ENCODE measurements around the gene SERPINB6.
"Not testable (repeated sequence)": the region's sequence is repeated elsewhere in the genome, so short reads cannot be mapped to it uniquely, and the experiment has no call there.

The SERPINB6 gene

GRCh38 chr6:2971420-2972218 lies at the start of gene SERPINB6:
TSS of gene SERPINB6 (minus strand) at chr6:2971567. CDS start at chr6:2959332, 12,235 bp downstream.
- peak; percentile 22 for DNase-seq

- DNase-seq, result no peak
Measured at GRCh38 chr6:3019749-3020320, 48.5 kb upstream of the SERPINB6 start.

GRCh38 chr6:3019065-3019464 lies 47.7 kb upstream of the SERPINB6 start:
- DNase-seq, result no peak

GRCh38 chr6:3017304-3017703 lies 45.9 kb upstream of the SERPINB6 start:
- DNase-seq, result no peak

- DNase-seq, result no peak
Measured at GRCh38 chr6:3016473-3017280, 45.3 kb upstream of the SERPINB6 start.

- DNase-seq, result no peak
Measured at GRCh38 chr6:3015144-3015543, 43.8 kb upstream of the SERPINB6 start.

GRCh38 chr6:3014675-3015066 lies 43.3 kb upstream of the SERPINB6 start:
- DNase-seq, result no peak

- DNase-seq, result no peak
Measured at GRCh38 chr6:3013901-3014674, 42.7 kb upstream of the SERPINB6 start.

- DNase-seq, result peak; percentile 21
Measured at GRCh38 chr6:3013486-3013885, 42.1 kb upstream of the SERPINB6 start.

GRCh38 chr6:3011592-3011991 lies 40.2 kb upstream of the SERPINB6 start:
- no peak for DNase-seq

- no peak for DNase-seq
Measured at GRCh38 chr6:3011158-3011557, 39.8 kb upstream of the SERPINB6 start.

GRCh38 chr6:3009930-3010329 lies 38.6 kb upstream of the SERPINB6 start:
- no peak for DNase-seq

- DNase-seq, result not testable (repeated sequence)
Measured at GRCh38 chr6:3008712-3009265, 37.4 kb upstream of the SERPINB6 start.

- DNase-seq, result no peak
Measured at GRCh38 chr6:3007571-3007970, 36.2 kb upstream of the SERPINB6 start.

- DNase-seq, result no peak
Measured at GRCh38 chr6:3006476-3006875, 35.1 kb upstream of the SERPINB6 start.

GRCh38 chr6:3005874-3006273 lies 34.5 kb upstream of the SERPINB6 start:
- DNase-seq, result no peak

- DNase-seq, result no peak
Measured at GRCh38 chr6:3005077-3005476, 33.7 kb upstream of the SERPINB6 start.

GRCh38 chr6:3003226-3003625 lies 31.9 kb upstream of the SERPINB6 start:
- DNase-seq, result not testable (repeated sequence)

- DNase-seq, result peak; percentile 56
Measured at GRCh38 chr6:3001773-3002293, 30.5 kb upstream of the SERPINB6 start.

GRCh38 chr6:3001146-3001772 lies 29.9 kb upstream of the SERPINB6 start:
- no peak for DNase-seq

GRCh38 chr6:2999618-3000557 lies 28.5 kb upstream of the SERPINB6 start, which contains the start of gene NQO2:
TSS of gene NQO2 (plus strand) at chr6:2999894. CDS start at chr6:3006553, 6,659 bp downstream.
- peak; percentile 90 for DNase-seq
